Endodermal cell (in vitro differentiated cells): Measurements from ENCODE around the gene TSPY9. TPM values are rescaled to one million over a fixed set of nuclear protein-coding genes. Genes with fewer than 3 reads are reported as not detected.
"Not testable (repeated sequence)": the region's sequence is repeated elsewhere in the genome, so short reads cannot be mapped to it uniquely, and the experiment has no call there.

Experiments
- DNase-seq: peaks from one replicate; pipeline ENCODE4 v3.0.0-alpha.2; 2017
- H3K27ac ChIP-seq: 2 replicates; pipeline ENCODE4 v1.5.1; 2013; ENCODE audit warnings: mild to moderate bottlenecking, low read depth, low read length, moderate library complexity
- H3K27me3 ChIP-seq: 2 replicates; pipeline ENCODE4 v1.6.1; 2013; ENCODE audit warnings: mild to moderate bottlenecking, low read length, moderate library complexity; ENCODE audit not compliant: insufficient read depth, control insufficient read depth, poor library complexity, severe bottlenecking
- H3K36me3 ChIP-seq: 2 replicates; pipeline ENCODE4 v1.7.0; 2013; ENCODE audit warnings: mild to moderate bottlenecking, low read length, moderate library complexity; ENCODE audit not compliant: control insufficient read depth, insufficient read depth
- H3K4me1 ChIP-seq: one replicate; pipeline ENCODE4 v1.7.0; 2013; ENCODE audit warnings: low read length; ENCODE audit not compliant: control insufficient read depth, insufficient read depth
- H3K4me3 ChIP-seq: 2 replicates; pipeline ENCODE4 v1.5.1; 2013; ENCODE audit warnings: mild to moderate bottlenecking, low read length, moderate library complexity
- H3K9ac ChIP-seq: 2 replicates; pipeline ENCODE4 v1.6.1; 2013; ENCODE audit warnings: mild to moderate bottlenecking, low read length, moderate library complexity; ENCODE audit not compliant: poor library complexity, severe bottlenecking; ENCODE audit errors: extremely low read depth
- H3K9me3 ChIP-seq: 2 replicates; pipeline ENCODE4 v1.6.1; 2013; ENCODE audit warnings: mild to moderate bottlenecking, low read length, moderate library complexity; ENCODE audit not compliant: control insufficient read depth
- H3K27ac Mint-ChIP-seq: 2 replicates; pipeline ENCODE4 v1.8.0; 2020; ENCODE audit warnings: mixed read lengths
- H3K27me3 Mint-ChIP-seq: 2 replicates; pipeline ENCODE4 v1.8.0; 2021; ENCODE audit warnings: mild to moderate bottlenecking, mixed read lengths; ENCODE audit not compliant: insufficient read depth
- H3K36me3 Mint-ChIP-seq: 2 replicates; pipeline ENCODE4 v1.8.0; 2020; ENCODE audit warnings: low read depth, mixed read lengths
- H3K4me1 Mint-ChIP-seq: 2 replicates; pipeline ENCODE4 v1.8.0; 2020; ENCODE audit warnings: mixed read lengths
- H3K4me3 Mint-ChIP-seq: 2 replicates; pipeline ENCODE4 v1.8.0; 2020; ENCODE audit warnings: mild to moderate bottlenecking, moderate library complexity, mixed read lengths
- H3K9me3 Mint-ChIP-seq: 2 replicates; pipeline ENCODE4 v1.8.0; 2020; ENCODE audit warnings: mild to moderate bottlenecking, mixed read lengths
- WGBS, 2 experiments: methylation state at CpG; one replicate each; pipeline versions ENCODE4 v1.1.5 to v1.1.7; 2013; ENCODE audit warnings: missing lambda C conversion rate in 2 of 2, mixed read lengths in 1 of 2; ENCODE audit not compliant: insufficient coverage in 1 of 2, insufficient read length in 1 of 2; 5-methylcytosine and 5-hydroxymethylcytosine counted together
- long read RNA-seq, 4 experiments: library from polyadenylated mRNA in 2 of 4; library from RNA in 1 of 4; library from capped mRNA in 1 of 4; stranded (forward) in 3 of 4; unstranded in 1 of 4; transcript quantifications; one replicate each; pipeline ENCODE4 v2.0.0, GENCODE V29; 2020 to 2021; ENCODE audit warnings: inconsistent platforms in 1 of 4
- polyA plus RNA-seq, 2 experiments: library from polyadenylated mRNA; stranded (reverse); fragments of 50-300 nt; gene quantifications; one replicate each; pipeline ENCODE4 v1.2.3, GENCODE V29; 2013
- total RNA-seq, 2 donors: library from RNA; stranded (reverse); fragmentation: NEBNext Ultra II Directional in 1 of 2; extraction: Animal tissue kit (Norgen Biotek cat#: 25700) in 1 of 2; gene quantifications; 2 replicates in 1 of 2; 3 replicates in 1 of 2; pipeline ENCODE4 v1.2.1, GENCODE V29; 2021

TSPY9 gene
- not detected for total RNA-seq
- polyA plus RNA-seq (2013, experiment 1 of 2), result not detected
- polyA plus RNA-seq (2013, experiment 2 of 2), result not detected
- long read RNA-seq, experiment 1, result 0 reads
- long read RNA-seq, experiment 2, result 0 reads
- long read RNA-seq, experiment 3, result 0 reads
- long read RNA-seq, experiment 4, result 0 reads

- H3K27me3 Mint-ChIP-seq, H3K4me3 ChIP-seq, DNase-seq, H3K4me1 ChIP-seq, H3K27me3 ChIP-seq, H3K4me3 Mint-ChIP-seq, H3K36me3 Mint-ChIP-seq, H3K4me1 Mint-ChIP-seq, H3K9me3 Mint-ChIP-seq, H3K9ac ChIP-seq, H3K27ac Mint-ChIP-seq, H3K27ac ChIP-seq, H3K9me3 ChIP-seq, H3K36me3 ChIP-seq: not testable (repeated sequence)
- no CpG with 5 or more reads among the region's 26 CpGs for WGBS, 2 experiments
These were observed at the start of gene TSPY9 for GRCh38 chrY:9486967-9487366. Gene TSPY9 (plus strand): TSS chrY:9487267. CDS start chrY:9487313, 46 bp downstream.

GRCh38 chrY:9466655-9467054, 20.4 kb upstream of the TSPY9 start, which contains the start of gene TSPY1:
Gene TSPY1 (plus strand): TSS chrY:9466955. CDS start chrY:9467001, 46 bp downstream.
- not testable (repeated sequence) for H3K27ac Mint-ChIP-seq, H3K9ac ChIP-seq, H3K4me1 ChIP-seq, H3K27me3 Mint-ChIP-seq, H3K9me3 Mint-ChIP-seq, H3K27ac ChIP-seq, DNase-seq, H3K36me3 Mint-ChIP-seq, H3K4me1 Mint-ChIP-seq, H3K4me3 ChIP-seq, H3K27me3 ChIP-seq, H3K36me3 ChIP-seq, H3K4me3 Mint-ChIP-seq, H3K9me3 ChIP-seq
- no CpG with 5 or more reads among the region's 25 CpGs for WGBS, 2 experiments

GRCh38 chrY:9504396-9504795, 17.3 kb downstream of the TSPY9 start:
- H3K4me3 ChIP-seq, H3K27me3 ChIP-seq, H3K9me3 ChIP-seq, H3K27me3 Mint-ChIP-seq, H3K4me3 Mint-ChIP-seq, H3K9ac ChIP-seq, H3K9me3 Mint-ChIP-seq, H3K27ac ChIP-seq, H3K4me1 ChIP-seq, DNase-seq, H3K4me1 Mint-ChIP-seq, H3K27ac Mint-ChIP-seq, H3K36me3 Mint-ChIP-seq, H3K36me3 ChIP-seq: not testable (repeated sequence)
- 60% methylated on average over 1 of the region's 6 CpGs; no CpG with 5 or more reads in 1 of the 2 experiments for WGBS, 2 experiments

GRCh38 chrY:9516287-9516686, 29.2 kb downstream of the TSPY9 start:
- not testable (repeated sequence) for H3K36me3 ChIP-seq, H3K9me3 Mint-ChIP-seq, H3K4me1 ChIP-seq, H3K27ac Mint-ChIP-seq, H3K4me3 Mint-ChIP-seq, H3K27ac ChIP-seq, H3K4me3 ChIP-seq, H3K36me3 Mint-ChIP-seq, H3K9ac ChIP-seq, H3K27me3 Mint-ChIP-seq, DNase-seq, H3K27me3 ChIP-seq, H3K4me1 Mint-ChIP-seq, H3K9me3 ChIP-seq
- WGBS, 2 experiments, result 73% methylated on average over 5 of the region's 12 CpGs; no CpG with 5 or more reads in 1 of the 2 experiments

- not testable (repeated sequence) for H3K27me3 Mint-ChIP-seq, H3K4me3 Mint-ChIP-seq, H3K4me3 ChIP-seq, H3K4me1 ChIP-seq, DNase-seq, H3K27ac ChIP-seq, H3K9me3 ChIP-seq, H3K9ac ChIP-seq, H3K9me3 Mint-ChIP-seq, H3K4me1 Mint-ChIP-seq, H3K27ac Mint-ChIP-seq, H3K36me3 Mint-ChIP-seq, H3K27me3 ChIP-seq, H3K36me3 ChIP-seq
- WGBS, 2 experiments, result no CpG with 5 or more reads among the region's 26 CpGs
These were observed 40.5 kb downstream of the TSPY9 start, which contains the start of gene TSPY10 for GRCh38 chrY:9527580-9527979. Gene TSPY10 (plus strand): TSS chrY:9527880. CDS start chrY:9527926, 46 bp downstream.

Other genes with a start within 250 kb of the TSPY9 start
- not detected for gene TSPY4, start 149.8 kb upstream of the TSPY9 start, total RNA-seq
- gene TSPY8, start 129.5 kb upstream of the TSPY9 start, total RNA-seq, result not detected
- gene TSPY3, start 88.8 kb upstream of the TSPY9 start, total RNA-seq, result not detected
- gene TSPY1, start 20.3 kb upstream of the TSPY9 start, total RNA-seq, result not detected
- not detected for gene TSPY10, start 40.6 kb downstream of the TSPY9 start, total RNA-seq